MM.1S (cell line): ENCODE results near the gene SLCO4A1.

Source experiments
- DNase-seq: peaks from one replicate; pipeline ENCODE4 v3.0.0-alpha.2; 2015
- H2AFZ ChIP-seq: fragments of 300-600 bp; sonication (generic); 2 replicates; pipeline ENCODE4 v1.6.0; 2016; ENCODE audit warnings: antibody characterized with exemption, low read length
- H3F3A ChIP-seq: fragments of 300-600 bp; sonication (generic); 2 replicates; pipeline ENCODE4 v1.6.1; 2016; ENCODE audit warnings: mild to moderate bottlenecking, antibody characterized with exemption, low read length, moderate library complexity, mixed read lengths; ENCODE audit not compliant: insufficient read depth
- H3K27ac ChIP-seq: fragments of 300-600 bp; sonication (generic); 2 replicates; pipeline ENCODE4 v1.5.1; 2016; ENCODE audit warnings: mild to moderate bottlenecking, low read length
- H3K27me3 ChIP-seq: fragments of 300-600 bp; sonication (generic); replicated peaks from 2 replicates; pipeline ENCODE4 v1.6.0; 2016; ENCODE audit warnings: low read length; ENCODE audit not compliant: insufficient read depth
- H3K36me3 ChIP-seq: fragments of 300-600 bp; sonication (generic); replicated peaks from 2 replicates; pipeline ENCODE4 v1.6.1; 2016; ENCODE audit warnings: mild to moderate bottlenecking, low read length, mixed read lengths; ENCODE audit not compliant: insufficient read depth
- H3K4me1 ChIP-seq: fragments of 300-600 bp; sonication (generic); 2 replicates; pipeline ENCODE4 v1.6.1; 2016; ENCODE audit warnings: low read length, mixed read lengths
- H3K4me2 ChIP-seq: fragments of 300-600 bp; sonication (generic); 2 replicates; pipeline ENCODE4 v1.6.0; 2016; ENCODE audit warnings: low read depth, low read length
- H3K4me3 ChIP-seq: fragments of 300-600 bp; sonication (generic); 2 replicates; pipeline ENCODE4 v1.5.1; 2016; ENCODE audit warnings: low read length, mixed read lengths
- H3K79me2 ChIP-seq: fragments of 300-600 bp; sonication (generic); 2 replicates; pipeline ENCODE4 v1.6.1; 2016; ENCODE audit warnings: mixed run types, low read length, mixed read lengths
- H3K9ac ChIP-seq: fragments of 300-600 bp; sonication (generic); 2 replicates; pipeline ENCODE4 v1.6.1; 2016; ENCODE audit warnings: low read length, mixed read lengths
- H3K9me2 ChIP-seq: fragments of 300-600 bp; sonication (generic); replicated peaks from 2 replicates; pipeline ENCODE4 v1.6.1; 2016; ENCODE audit warnings: mild to moderate bottlenecking, low read length, mixed read lengths; ENCODE audit not compliant: insufficient read depth
- H3K9me3 ChIP-seq: fragments of 300-600 bp; sonication (generic); replicated peaks from 2 replicates; pipeline ENCODE4 v1.6.1; 2016; ENCODE audit warnings: mild to moderate bottlenecking, low read length, mixed read lengths; ENCODE audit not compliant: insufficient read depth
- H4K20me1 ChIP-seq: fragments of 300-600 bp; sonication (generic); 2 replicates; pipeline ENCODE4 v1.6.1; 2016; ENCODE audit warnings: mild to moderate bottlenecking, low read length, moderate library complexity, mixed read lengths; ENCODE audit not compliant: insufficient read depth
- EZH2 ChIP-seq: fragments of 300-600 bp; sonication (generic); optimal IDR thresholded peaks from 2 replicates; pipeline ENCODE3; 2017; ENCODE audit warnings: low read depth, mild to moderate bottlenecking, antibody characterized with exemption, low read length, mixed read lengths
- EZH2phosphoT487 ChIP-seq: fragments of 300-600 bp; sonication (generic); IDR thresholded peaks from 2 replicates; pipeline ENCODE4 v1.6.1; 2018; ENCODE audit warnings: antibody characterized with exemption, low read length
- TF ChIP-seq, protein P1 (sequence below): fragments of 300-600 bp; sonication (generic); IDR thresholded peaks from 2 replicates; pipeline ENCODE4 v1.5.1; 2016; ENCODE audit warnings: antibody characterized with exemption, low read length, mixed read lengths

SLCO4A1 gene

GRCh38 chr20:62652041-62652893 lies 10.0 kb downstream of the SLCO4A1 start:
- Histone ChIP-seq H3K9me3 (no peaks in the 10 kb centered on the region), H3K27ac (peak overlapping the region; percentile 100), H3K27me3 (no peaks in the 10 kb centered on the region), H3F3A (peaks cover 55% of the 10 kb centered on the region), H3K79me2 (peaks cover 84% of the 10 kb centered on the region), H3K4me2 (peak overlapping the region; percentile 98), H3K4me1 (peaks cover 56% of the 10 kb centered on the region), H3K36me3 (peaks cover 4% of the 10 kb centered on the region), H3K9me2 (no peaks in the 10 kb centered on the region), H3K4me3 (peak overlapping the region; percentile 63), H2AFZ (no peak overlapping the region), H3K9ac (peak overlapping the region; percentile 94), H4K20me1 (no peaks in the 10 kb centered on the region)
- TF ChIP-seq EZH2phosphoT487: no peak
- TF ChIP-seq EZH2: no peak
- TF ChIP-seq, protein P1, sequence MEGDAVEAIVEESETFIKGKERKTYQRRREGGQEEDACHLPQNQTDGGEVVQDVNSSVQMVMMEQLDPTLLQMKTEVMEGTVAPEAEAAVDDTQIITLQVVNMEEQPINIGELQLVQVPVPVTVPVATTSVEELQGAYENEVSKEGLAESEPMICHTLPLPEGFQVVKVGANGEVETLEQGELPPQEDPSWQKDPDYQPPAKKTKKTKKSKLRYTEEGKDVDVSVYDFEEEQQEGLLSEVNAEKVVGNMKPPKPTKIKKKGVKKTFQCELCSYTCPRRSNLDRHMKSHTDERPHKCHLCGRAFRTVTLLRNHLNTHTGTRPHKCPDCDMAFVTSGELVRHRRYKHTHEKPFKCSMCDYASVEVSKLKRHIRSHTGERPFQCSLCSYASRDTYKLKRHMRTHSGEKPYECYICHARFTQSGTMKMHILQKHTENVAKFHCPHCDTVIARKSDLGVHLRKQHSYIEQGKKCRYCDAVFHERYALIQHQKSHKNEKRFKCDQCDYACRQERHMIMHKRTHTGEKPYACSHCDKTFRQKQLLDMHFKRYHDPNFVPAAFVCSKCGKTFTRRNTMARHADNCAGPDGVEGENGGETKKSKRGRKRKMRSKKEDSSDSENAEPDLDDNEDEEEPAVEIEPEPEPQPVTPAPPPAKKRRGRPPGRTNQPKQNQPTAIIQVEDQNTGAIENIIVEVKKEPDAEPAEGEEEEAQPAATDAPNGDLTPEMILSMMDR: no peak; the same call in 1 of the 2 replicates
- DNase-seq: peak; percentile 95

GRCh38 chr20:62652894-62653305 lies 10.6 kb downstream of the SLCO4A1 start:
- Histone ChIP-seq H3K4me2 (peak overlapping the region; percentile 98), H3K9me2 (no peaks in the 10 kb centered on the region), H2AFZ (no peak overlapping the region), H3K9me3 (no peaks in the 10 kb centered on the region), H3K79me2 (peaks cover 84% of the 10 kb centered on the region), H3F3A (peaks cover 49% of the 10 kb centered on the region), H3K27me3 (no peaks in the 10 kb centered on the region), H3K36me3 (peaks cover 4% of the 10 kb centered on the region), H3K9ac (peak overlapping the region; percentile 94), H4K20me1 (no peaks in the 10 kb centered on the region), H3K4me3 (peak overlapping the region; percentile 63), H3K27ac (peak overlapping the region; percentile 100), H3K4me1 (peaks cover 56% of the 10 kb centered on the region)
- TF ChIP-seq, protein P1: no peak
- TF ChIP-seq EZH2 (no peak), EZH2phosphoT487 (no peak)
- no peak for DNase-seq

DNA sequence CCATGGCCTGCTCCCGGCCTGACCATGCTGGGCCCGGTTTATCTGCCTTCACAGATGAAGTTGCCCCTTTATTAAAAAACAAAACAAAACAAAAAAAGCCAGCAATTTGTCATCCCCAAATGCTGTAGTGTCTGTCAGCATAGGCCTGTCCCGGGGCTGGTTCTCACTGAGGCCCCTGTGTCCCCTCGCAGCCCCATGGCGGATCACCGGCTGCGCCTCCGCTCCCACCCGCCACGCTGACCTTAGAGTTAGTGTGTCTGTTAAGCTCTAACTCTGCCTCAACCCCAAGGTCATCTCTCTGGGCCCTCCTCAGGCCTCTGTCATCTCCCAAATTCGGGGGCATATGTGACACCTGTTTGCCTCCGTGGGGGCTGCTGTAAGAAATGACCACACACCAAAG lies 11.1 kb downstream of the SLCO4A1 start:
- H3K9me2 ChIP-seq: no peaks in the 10 kb centered on the region
- no peak for DNase-seq
- no peak overlapping the region for H3K4me3 ChIP-seq
- H3K27ac ChIP-seq: peak overlapping the region; percentile 100
- peaks cover 84% of the 10 kb centered on the region for H3K79me2 ChIP-seq
- no peaks in the 10 kb centered on the region for H4K20me1 ChIP-seq
- H3K9me3 ChIP-seq: no peaks in the 10 kb centered on the region
- H3K27me3 ChIP-seq: no peaks in the 10 kb centered on the region
- peak overlapping the region; percentile 94; the same call in 1 of the 2 replicates for H3K9ac ChIP-seq
- H3K4me1 ChIP-seq: peaks cover 56% of the 10 kb centered on the region
- peaks cover 44% of the 10 kb centered on the region for H3F3A ChIP-seq
- peaks cover 4% of the 10 kb centered on the region for H3K36me3 ChIP-seq
- H2AFZ ChIP-seq: no peak overlapping the region
- H3K4me2 ChIP-seq: no peak overlapping the region
- TF ChIP-seq EZH2 (no peak), EZH2phosphoT487 (no peak)
- TF ChIP-seq, protein P1: no peak
